K562 treated with DMSO at 1 percent for 4 hours (cell line): ENCODE results near the gene CHRND. TPM values are rescaled to one million over a fixed set of nuclear protein-coding genes. Genes with fewer than 3 reads are reported as not detected.

ENCODE experiments used
- total RNA-seq: library from RNA; unstranded; fragments of 300-600 nt; gene quantifications from 2 replicates; pipeline ENCODE4 v1.2.3, GENCODE V29; 2022; ENCODE audit not compliant: insufficient read depth

CHRND gene
- total RNA-seq: not detected in 2 replicates

DNA sequence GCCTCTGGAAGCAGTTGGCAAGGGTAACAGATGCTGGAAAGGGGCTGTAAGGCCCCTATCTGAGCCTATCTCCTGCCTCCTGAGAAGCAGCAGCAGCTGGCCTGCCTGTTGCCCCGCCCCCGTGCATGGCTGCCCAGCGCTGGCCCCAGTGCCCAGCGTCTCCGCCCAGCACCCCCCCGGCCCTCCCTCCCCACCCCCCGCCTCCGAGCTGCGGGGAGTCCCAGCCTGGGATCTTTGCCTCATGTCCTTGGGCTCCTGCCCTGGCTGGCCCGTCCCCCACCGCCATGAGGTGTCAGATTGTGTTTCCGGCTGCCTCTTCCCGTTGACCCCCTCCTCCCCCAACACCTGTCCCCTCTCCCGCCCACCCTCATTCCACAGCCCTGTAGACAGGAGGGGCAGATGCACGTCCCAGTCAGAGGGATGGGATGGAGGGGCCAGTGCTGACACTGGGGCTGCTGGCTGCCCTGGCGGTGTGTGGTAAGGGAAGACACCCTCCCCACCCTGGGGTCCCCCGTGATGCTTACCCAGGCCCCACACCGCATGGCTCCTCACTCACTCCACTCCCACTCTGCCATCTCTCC is at the start of gene CHRND:
CHRND (plus strand) TSS at position 370 of the 581 bp plus-strand sequence; CDS start at position 426, 56 bp downstream.

DNA sequence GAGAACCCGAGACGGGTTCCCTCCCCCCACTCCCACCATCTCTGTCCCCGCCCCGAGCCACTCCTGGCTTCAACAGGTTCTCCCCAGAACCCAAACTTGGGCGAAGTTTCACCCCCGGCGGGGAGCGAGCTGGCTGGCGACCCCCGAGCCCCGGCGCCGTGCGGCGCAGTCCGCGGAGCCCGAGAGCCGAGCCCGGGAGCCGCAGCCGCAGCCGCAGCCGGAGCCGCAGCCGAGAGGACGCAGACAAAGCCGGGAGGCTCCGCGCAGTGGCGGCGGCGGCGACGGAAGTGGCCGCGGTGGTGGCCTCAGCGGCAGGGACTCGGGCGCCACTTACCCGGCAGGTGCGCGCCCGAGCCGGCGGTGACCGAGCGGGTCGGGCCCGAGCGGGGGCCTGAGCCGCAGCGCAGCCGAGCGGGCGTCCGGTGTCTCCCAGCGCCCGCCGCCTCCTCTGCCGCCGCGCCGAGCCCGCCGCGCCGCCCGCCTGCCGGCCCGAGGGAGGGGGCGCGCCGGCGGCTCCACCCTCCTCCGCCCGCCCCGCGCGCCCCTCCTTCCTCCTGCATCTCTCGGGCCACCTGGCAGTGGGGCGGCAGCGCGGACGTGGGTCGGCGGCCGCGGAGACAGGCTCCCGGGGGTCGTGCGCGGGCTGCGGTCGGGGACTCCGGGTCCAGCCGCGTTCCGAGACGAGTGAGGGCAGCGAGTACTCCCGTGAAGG is 38.4 kb upstream of the CHRND start, which contains the start of gene ECEL1:
ECEL1 (minus strand) TSS at position 450 of the 712 bp plus-strand sequence. CDS start 1,181 bp downstream, outside the sequence.

DNA sequence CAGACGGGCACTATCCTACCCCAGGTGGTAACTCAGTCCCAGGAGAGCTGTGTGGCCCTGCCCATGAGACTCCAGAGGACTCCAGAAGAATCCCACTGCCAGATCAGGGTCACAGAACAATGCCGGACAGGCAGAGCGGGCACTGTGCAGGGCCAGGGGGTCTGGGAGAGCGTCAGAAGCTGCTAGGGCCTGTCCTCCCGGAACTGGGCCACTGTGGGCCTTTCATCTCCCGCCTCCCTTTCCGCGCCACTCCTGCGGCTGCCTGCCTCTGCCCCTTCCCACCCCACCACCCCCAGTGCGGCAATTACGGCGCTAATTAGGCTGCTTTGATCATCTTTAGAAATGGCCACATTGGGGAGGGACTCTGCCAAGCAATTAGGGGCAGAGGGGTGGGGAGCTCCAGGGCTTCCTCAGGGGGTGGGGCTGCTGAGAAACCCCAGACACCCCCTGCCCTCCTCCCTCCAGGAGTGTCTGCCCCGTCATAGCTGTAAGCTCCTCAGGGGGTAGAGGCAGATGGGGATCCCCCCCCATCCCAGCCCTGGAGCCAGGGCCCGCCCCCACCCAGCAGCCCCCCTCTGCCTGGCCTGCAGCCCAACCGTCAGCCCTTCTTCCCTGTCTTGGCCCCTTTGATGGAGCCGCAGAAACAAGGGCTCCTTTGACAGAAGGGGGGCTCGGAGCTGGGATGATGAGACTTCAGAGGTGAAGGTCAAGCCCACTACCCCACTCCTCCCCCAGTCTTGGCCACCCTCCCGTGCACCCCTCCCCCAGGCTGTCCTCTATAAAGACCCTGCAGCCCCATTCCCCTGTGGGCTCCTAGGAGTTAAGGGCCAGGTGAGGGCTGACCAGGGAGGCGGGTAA is 6.2 kb upstream of the CHRND start, which contains the start of gene PRSS56:
PRSS56 (plus strand) TSS at position 808 of the 858 bp plus-strand sequence. CDS start 211 bp downstream, outside the sequence.

DNA sequence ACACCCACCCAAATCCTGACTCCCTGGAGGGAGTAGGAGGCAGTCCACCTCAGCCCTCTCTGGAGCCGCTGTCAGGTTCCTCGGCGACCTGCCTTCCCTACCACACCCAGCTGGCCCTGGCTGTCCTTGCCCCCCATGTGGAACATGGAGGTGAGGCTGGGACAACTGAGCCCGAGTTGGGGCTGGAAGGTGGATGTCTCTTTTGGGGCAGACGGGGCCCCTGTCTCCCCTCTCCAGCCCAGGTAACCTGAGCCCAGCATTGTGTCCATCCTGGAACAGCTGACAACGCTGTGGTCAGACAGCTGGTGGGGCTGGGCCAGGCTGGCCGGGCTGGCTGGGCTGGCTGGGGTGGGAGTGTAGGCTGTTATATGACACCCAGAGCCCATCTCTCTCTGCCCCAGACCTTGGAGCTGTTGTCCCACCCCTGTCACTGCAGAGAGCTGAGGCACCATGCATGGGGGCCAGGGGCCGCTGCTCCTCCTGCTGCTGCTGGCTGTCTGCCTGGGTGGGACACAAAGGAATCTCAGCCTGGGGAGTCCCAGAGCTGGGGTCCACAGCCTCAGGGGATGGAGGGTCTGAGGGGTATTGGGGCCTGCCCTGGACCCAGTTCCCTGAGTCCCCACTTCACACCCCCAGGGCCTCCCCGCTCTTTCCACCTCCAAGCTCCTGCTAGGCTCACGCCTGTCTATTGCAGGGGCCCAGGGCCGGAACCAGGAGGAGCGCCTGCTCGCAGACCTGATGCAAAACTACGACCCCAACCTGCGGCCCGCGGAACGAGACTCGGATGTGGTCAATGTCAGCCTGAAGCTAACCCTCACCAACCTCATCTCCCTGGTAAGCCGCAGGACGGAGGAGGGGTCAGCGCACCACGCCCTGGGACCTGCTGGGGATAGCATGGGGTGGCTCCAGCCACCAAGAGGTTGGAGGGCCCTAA is 13.6 kb downstream of the CHRND start, which contains the start of gene CHRNG:
CHRNG (plus strand) TSS at position 395 of the 934 bp plus-strand sequence; CDS start at position 451, 56 bp downstream.

DNA sequence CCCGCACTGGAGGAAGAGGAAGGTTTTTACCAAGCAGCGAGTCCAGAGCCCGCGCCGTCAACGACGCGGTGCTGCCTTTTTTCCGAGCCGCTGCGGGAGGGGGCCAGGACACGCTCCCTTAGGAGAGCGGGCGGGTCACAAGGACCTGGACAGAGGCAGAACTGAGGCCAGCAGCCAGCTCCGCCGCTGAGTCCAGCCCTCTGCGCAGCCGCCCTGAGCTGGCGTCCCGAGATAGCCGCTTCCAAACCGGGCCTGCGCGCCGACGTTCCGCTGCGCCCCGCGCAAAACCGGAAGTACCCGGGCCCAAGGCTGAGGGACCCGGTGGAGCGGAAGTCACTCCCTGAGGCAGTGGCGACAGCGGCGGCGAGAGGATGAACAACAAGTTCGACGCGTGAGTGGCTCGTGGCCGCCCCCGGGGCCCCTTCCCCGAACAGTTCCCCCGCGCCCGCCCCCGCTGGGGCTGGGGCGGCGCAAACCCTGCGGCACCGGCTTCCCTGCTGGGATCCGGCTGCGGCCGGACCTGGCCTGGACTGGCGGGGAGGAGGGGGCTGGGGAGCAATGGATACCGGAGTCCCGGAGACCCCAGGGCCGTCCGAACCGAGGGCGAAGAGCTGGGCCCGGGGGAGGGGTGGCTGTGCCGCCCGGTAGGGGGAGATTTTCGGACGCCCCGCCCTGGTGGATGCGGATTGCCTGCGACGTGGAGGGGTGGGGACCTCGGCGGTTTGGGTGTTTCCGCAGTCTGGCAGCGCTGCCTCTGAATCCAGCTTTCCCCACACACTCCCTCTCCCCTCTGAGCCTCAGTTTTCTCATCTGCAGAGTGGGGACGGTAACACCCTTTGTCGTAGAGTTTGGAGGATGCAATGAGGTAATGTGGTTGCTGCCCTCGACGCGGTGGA is 24.6 kb downstream of the CHRND start, which contains the start of the genes EIF4E2 and TIGD1:
EIF4E2 (plus strand) TSS at position 336 of the 896 bp plus-strand sequence; CDS start at position 372, 36 bp downstream.
TIGD1 (minus strand) TSS at position 204 of the 896 bp plus-strand sequence. CDS start 675 bp downstream, outside the sequence.

Other genes starting within 250 kb of the CHRND start
- not detected in 2 replicates for gene ALPP, start 147.4 kb upstream of the CHRND start, total RNA-seq
- gene ALPG, start 119.3 kb upstream of the CHRND start, total RNA-seq: not detected in 2 replicates
- not detected in 2 replicates for gene ALPI, start 70.0 kb upstream of the CHRND start, total RNA-seq
- gene ECEL1, start 38.3 kb upstream of the CHRND start, total RNA-seq: not detected in 2 replicates
- gene PRSS56, start 5.8 kb upstream of the CHRND start, total RNA-seq: not detected in 2 replicates
- gene CHRNG, start 13.5 kb downstream of the CHRND start, total RNA-seq: not detected in 2 replicates
- gene TIGD1, start 24.4 kb downstream of the CHRND start, total RNA-seq: 1.9 TPM in 2 replicates
- gene EIF4E2, start 24.5 kb downstream of the CHRND start, total RNA-seq: 46.7 and 52.0 TPM in 2 replicates
- gene EFHD1, start 107.4 kb downstream of the CHRND start, total RNA-seq: 10.8 and 20.4 TPM in 2 replicates
- 17.6 and 19.1 TPM in 2 replicates for gene GIGYF2, start 171.2 kb downstream of the CHRND start, total RNA-seq